Measurements from ENCODE around the gene HPSE2. TPM values are rescaled to one million over a fixed set of nuclear protein-coding genes. Genes with fewer than 3 reads are reported as not detected.

Gene HPSE2
- total RNA-seq, 2 experiments from 2014 or later = 0.14 to 0.28 TPM

- no peak for DNase-seq
- POLR2A ChIA-PET = no interaction called here
- no peak for ATAC-seq (ENCODE audit: low read depth)
- peaks cover 8% of the 10 kb centered on the region for H3K4me1 Mint-ChIP-seq
- H3K27me3 Mint-ChIP-seq = peaks cover 6% of the 10 kb centered on the region
- H3K36me3 Mint-ChIP-seq = peaks cover 2% of the 10 kb centered on the region
- H3K4me3 Mint-ChIP-seq = no peak overlapping the region
- peaks cover 4% of the 10 kb centered on the region for H3K9me3 Mint-ChIP-seq
- H3K27ac Mint-ChIP-seq = no peak overlapping the region
Measured at GRCh38 chr10:98486421-98486820, 749.2 kb downstream of the HPSE2 start.

GRCh38 chr10:98485959-98486358, 749.7 kb downstream of the HPSE2 start:
- POLR2A ChIA-PET = no interaction called here
- Mint-ChIP-seq H3K4me3 (no peak overlapping the region), H3K27ac (no peak overlapping the region), H3K36me3 (peaks cover 2% of the 10 kb centered on the region), H3K9me3 (peaks cover 4% of the 10 kb centered on the region), H3K4me1 (peaks cover 8% of the 10 kb centered on the region), H3K27me3 (peaks cover 6% of the 10 kb centered on the region)
- no peak for DNase-seq
- no peak for ATAC-seq (ENCODE audit: low read depth)

DNA sequence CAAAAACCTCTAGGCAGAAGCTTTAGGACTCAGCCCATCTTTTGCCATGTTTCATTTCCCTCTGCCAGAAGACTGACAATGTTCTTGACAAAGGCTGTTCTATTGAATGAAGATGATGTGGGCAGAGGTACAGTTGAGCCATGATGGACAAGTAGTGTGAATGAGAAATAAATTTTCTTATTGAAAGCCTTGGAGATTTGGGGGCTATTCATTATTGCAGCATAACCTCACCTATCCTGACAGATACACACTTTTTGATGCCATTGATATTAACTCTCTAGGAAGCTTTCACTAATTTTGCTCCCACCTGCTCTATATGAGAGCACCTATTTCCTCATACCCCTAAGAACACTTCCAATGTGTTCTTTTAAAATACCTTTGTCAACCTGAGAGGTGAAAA, 752.0 kb downstream of the HPSE2 start:
- peaks cover 2% of the 10 kb centered on the region for H3K36me3 Mint-ChIP-seq
- POLR2A ChIA-PET = no interaction called here
- H3K4me1 Mint-ChIP-seq = peaks cover 10% of the 10 kb centered on the region
- no peak overlapping the region for H3K4me3 Mint-ChIP-seq
- peaks cover 4% of the 10 kb centered on the region for H3K9me3 Mint-ChIP-seq
- DNase-seq (no peak), ATAC-seq (ENCODE audit: low read depth) (no peak)
- peaks cover 2% of the 10 kb centered on the region for H3K27me3 Mint-ChIP-seq
- H3K27ac Mint-ChIP-seq = no peak overlapping the region

DNA sequence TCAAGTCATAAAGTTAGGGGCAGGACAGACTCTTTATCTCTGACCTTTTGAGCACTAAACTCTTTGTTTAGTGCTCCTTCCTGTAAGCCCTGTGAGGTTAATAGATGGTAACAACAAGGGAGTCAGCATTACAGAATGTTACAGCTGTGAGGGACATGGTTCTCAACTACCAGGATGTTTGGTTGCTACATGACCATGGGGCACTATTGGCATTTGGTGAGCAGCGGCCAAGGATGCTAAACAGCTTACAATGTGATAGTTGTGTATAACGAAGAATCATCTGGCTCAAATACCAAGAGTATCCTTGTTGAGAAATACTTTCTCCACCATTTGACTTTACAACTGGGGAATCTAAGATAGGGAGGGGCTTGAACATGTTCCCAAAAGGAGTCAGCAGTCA, 753.6 kb downstream of the HPSE2 start:
- Mint-ChIP-seq H3K27ac (no peak overlapping the region), H3K4me3 (no peak overlapping the region)
- POLR2A ChIA-PET = no interaction called here

GRCh38 chr10:98481404-98481945, 754.2 kb downstream of the HPSE2 start:
- peaks cover 2% of the 10 kb centered on the region for H3K36me3 Mint-ChIP-seq
- POLR2A ChIA-PET = no interaction called here
- no peak overlapping the region for H3K4me3 Mint-ChIP-seq
- no peak overlapping the region for H3K27ac Mint-ChIP-seq
- no peak for ATAC-seq (ENCODE audit: low read depth)
- H3K4me1 Mint-ChIP-seq = peaks cover 10% of the 10 kb centered on the region
- H3K9me3 Mint-ChIP-seq = peaks cover 4% of the 10 kb centered on the region
- no peak for DNase-seq
- H3K27me3 Mint-ChIP-seq = peaks cover 2% of the 10 kb centered on the region

More for the DNA sequence above, 753.6 kb downstream of the HPSE2 start:
- peaks cover 4% of the 10 kb centered on the region for H3K9me3 Mint-ChIP-seq
- DNase-seq = no peak
- H3K27me3 Mint-ChIP-seq = peaks cover 2% of the 10 kb centered on the region
- peaks cover 2% of the 10 kb centered on the region for H3K36me3 Mint-ChIP-seq
- ATAC-seq (ENCODE audit: low read depth) = no peak
- H3K4me1 Mint-ChIP-seq = peaks cover 10% of the 10 kb centered on the region

GRCh38 chr10:98478430-98479222, 757.0 kb downstream of the HPSE2 start:
- peaks cover 2% of the 10 kb centered on the region for H3K27me3 Mint-ChIP-seq
- ATAC-seq (ENCODE audit: low read depth) (no peak), DNase-seq (no peak)
- no peak overlapping the region for H3K27ac Mint-ChIP-seq
- no peak overlapping the region for H3K4me3 Mint-ChIP-seq
- peaks cover 15% of the 10 kb centered on the region for H3K4me1 Mint-ChIP-seq
- POLR2A ChIA-PET = no interaction called here
- H3K36me3 Mint-ChIP-seq = no peaks in the 10 kb centered on the region
- peaks cover 4% of the 10 kb centered on the region for H3K9me3 Mint-ChIP-seq

- POLR2A ChIA-PET = interaction anchor here (0.6 kb wide), 1 partner anchor 71 kb away, joined by 3 read pairs; no protein-coding TSS in a partner anchor
- H3K36me3 Mint-ChIP-seq = no peaks in the 10 kb centered on the region
- H3K4me1 Mint-ChIP-seq = peaks cover 15% of the 10 kb centered on the region
- no peak overlapping the region for H3K4me3 Mint-ChIP-seq
- DNase-seq (no peak), ATAC-seq (ENCODE audit: low read depth) (no peak)
- peaks cover 6% of the 10 kb centered on the region for H3K27me3 Mint-ChIP-seq
- no peak overlapping the region for H3K27ac Mint-ChIP-seq
- no peaks in the 10 kb centered on the region for H3K9me3 Mint-ChIP-seq
Measured at GRCh38 chr10:98477861-98478260, 757.8 kb downstream of the HPSE2 start.

DNA sequence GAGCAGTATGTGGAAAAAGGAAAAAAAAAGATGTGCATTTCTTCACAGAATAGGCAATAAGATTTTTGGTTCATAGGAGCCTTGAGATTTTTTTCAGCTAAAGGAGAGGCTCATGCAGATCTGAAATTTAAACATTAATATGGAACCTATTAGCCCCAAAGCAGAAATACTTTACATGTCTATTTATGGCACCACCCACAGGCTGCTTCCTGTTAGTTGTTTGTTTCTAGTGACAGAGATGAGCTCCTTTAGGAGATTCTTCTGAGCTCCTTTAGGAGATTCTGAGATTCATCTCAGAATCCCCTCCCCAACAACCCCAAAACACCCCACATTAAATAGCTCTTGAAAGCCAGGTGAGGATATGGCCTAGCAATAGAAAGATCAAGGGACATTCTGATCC, 761.0 kb downstream of the HPSE2 start:
- H3K27me3 Mint-ChIP-seq = peaks cover 19% of the 10 kb centered on the region
- DNase-seq (no peak), ATAC-seq (ENCODE audit: low read depth) (no peak)
- peaks cover 8% of the 10 kb centered on the region for H3K4me1 Mint-ChIP-seq
- no peak overlapping the region for H3K4me3 Mint-ChIP-seq
- H3K27ac Mint-ChIP-seq = no peak overlapping the region
- no peaks in the 10 kb centered on the region for H3K36me3 Mint-ChIP-seq
- POLR2A ChIA-PET = no interaction called here
- H3K9me3 Mint-ChIP-seq = no peaks in the 10 kb centered on the region

- peaks cover 25% of the 10 kb centered on the region for H3K27me3 Mint-ChIP-seq
- DNase-seq (no peak), ATAC-seq (ENCODE audit: low read depth) (no peak)
- H3K9me3 Mint-ChIP-seq = no peaks in the 10 kb centered on the region
- H3K27ac Mint-ChIP-seq = no peak overlapping the region
- H3K4me3 Mint-ChIP-seq = no peak overlapping the region
- peaks cover 9% of the 10 kb centered on the region for H3K4me1 Mint-ChIP-seq
- no peaks in the 10 kb centered on the region for H3K36me3 Mint-ChIP-seq
- POLR2A ChIA-PET = interaction anchor here (1.6 kb wide), 1 partner anchor 26 kb away, joined by 4 read pairs; no protein-coding TSS in a partner anchor
Measured at GRCh38 chr10:98472196-98472595, 763.5 kb downstream of the HPSE2 start.

GRCh38 chr10:98470850-98471249, 764.8 kb downstream of the HPSE2 start:
- Mint-ChIP-seq H3K27ac (no peak overlapping the region), H3K36me3 (no peaks in the 10 kb centered on the region), H3K4me1 (peaks cover 9% of the 10 kb centered on the region), H3K9me3 (no peaks in the 10 kb centered on the region), H3K27me3 (peaks cover 29% of the 10 kb centered on the region), H3K4me3 (no peak overlapping the region)
- no peak for DNase-seq
- POLR2A ChIA-PET = no interaction called here
- no peak for ATAC-seq (ENCODE audit: low read depth)

DNA sequence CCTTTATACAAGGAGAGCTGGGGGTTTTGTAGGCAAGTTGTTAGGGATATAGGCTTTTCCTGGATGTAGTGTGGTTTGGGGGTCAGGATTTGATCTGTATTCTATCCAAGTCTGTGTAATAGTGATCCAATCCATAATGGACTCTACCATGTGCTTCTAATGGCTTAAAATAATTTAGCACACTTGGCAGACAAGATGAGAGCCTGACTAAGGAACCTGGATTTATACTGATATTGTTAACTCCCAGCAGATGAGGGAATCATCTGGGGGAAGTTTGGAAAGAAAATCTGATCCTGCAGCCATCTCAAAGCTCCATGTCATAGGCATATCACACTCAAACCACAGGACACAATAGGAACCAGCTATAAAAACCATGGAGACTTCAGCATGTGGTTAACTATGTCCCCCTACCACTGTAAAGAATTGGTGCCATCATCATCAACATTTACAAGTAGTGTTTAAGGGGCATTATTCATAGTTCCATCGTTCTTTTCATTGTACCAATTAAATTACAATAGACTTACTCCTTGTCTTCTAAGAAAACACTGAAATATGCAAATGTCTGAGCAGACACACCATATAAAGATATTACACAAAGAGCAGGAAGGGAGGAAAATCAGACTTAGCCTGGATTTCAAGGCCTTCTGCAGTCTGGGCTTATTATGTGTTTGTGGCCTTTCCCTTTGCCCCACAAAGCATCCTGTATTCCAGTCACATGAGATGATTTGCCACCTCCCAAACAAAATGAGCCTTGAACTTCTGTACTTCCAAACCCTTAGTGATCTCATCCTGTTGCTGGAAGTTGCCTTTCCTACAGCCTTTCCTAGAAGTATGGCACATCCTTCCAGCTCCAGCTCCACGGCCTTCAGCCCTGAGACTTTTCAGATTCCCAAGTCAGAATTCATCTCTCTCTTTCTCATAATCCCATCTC, 766.4 kb downstream of the HPSE2 start:
- no peaks in the 10 kb centered on the region for H3K9me3 Mint-ChIP-seq
- no peak for ATAC-seq (ENCODE audit: low read depth)
- peaks cover 27% of the 10 kb centered on the region for H3K27me3 Mint-ChIP-seq
- H3K36me3 Mint-ChIP-seq = no peaks in the 10 kb centered on the region
- POLR2A ChIA-PET = no interaction called here
- DNase-seq = no peak
- no peak overlapping the region for H3K27ac Mint-ChIP-seq
- H3K4me1 Mint-ChIP-seq = peaks cover 7% of the 10 kb centered on the region
- H3K4me3 Mint-ChIP-seq = no peak overlapping the region

GRCh38 chr10:98467506-98468318, 767.9 kb downstream of the HPSE2 start:
- Mint-ChIP-seq H3K4me3 (peak overlapping the region; percentile 92), H3K27me3 (peaks cover 25% of the 10 kb centered on the region), H3K9me3 (no peaks in the 10 kb centered on the region), H3K27ac (peak overlapping the region; percentile 86), H3K36me3 (no peaks in the 10 kb centered on the region), H3K4me1 (peaks cover 5% of the 10 kb centered on the region)
- peak; percentile 65 for DNase-seq
- POLR2A ChIA-PET = interaction anchor here (0.9 kb wide), 1 partner anchor 196 kb away, joined by 3 read pairs; no protein-coding TSS in a partner anchor
- peak; percentile 98 for ATAC-seq (ENCODE audit: low read depth)

Measured in activated naive CD8-positive, alpha-beta T cell treated with anti-CD3 and anti-CD28 coated beads, Interleukin-2, amount 10 ng/mL, durations not matched to agents 7 days and 5 days (primary cell).